Stimulated activated naive B cell treated with anti-CD40 and anti-IgM and Interleukin-4, amounts not matched to agents 10 μg/mL and 1 μg/mL and 100 μg/mL, for 72 hours (primary cell): ENCODE results near the gene PNCK.
A peak's percentile ranks its signal among the peaks of the same experiment; 100 is the strongest.
"Not testable (repeated sequence)": the region's sequence is repeated elsewhere in the genome, so short reads cannot be mapped to it uniquely, and the experiment has no call there.

Experiments used
- ATAC-seq, 2 donors: fragments of 150-1000 bp; cut with Tn5 transposase; replicated peaks; 2 replicates each; pipeline ENCODE4 v1.10.0; 2021; ENCODE audit warnings: moderate library complexity in 1 of 2
- DNase-seq: peaks from one replicate; pipeline ENCODE4 v3.0.0; 2021
- H3K27ac Mint-ChIP-seq: one replicate; pipeline ENCODE4 v1.8.0; 2022; ENCODE audit warnings: mild to moderate bottlenecking, mixed read lengths
- H3K27me3 Mint-ChIP-seq, 2 donors: one replicate each; pipeline ENCODE4 v1.8.0; 2022; ENCODE audit warnings: mixed read lengths in 2 of 2
- H3K36me3 Mint-ChIP-seq, 2 donors: one replicate each; pipeline ENCODE4 v1.8.0; 2022; ENCODE audit warnings: mixed read lengths in 2 of 2, mild to moderate bottlenecking in 1 of 2
- H3K4me1 Mint-ChIP-seq, 2 donors: one replicate each; pipeline ENCODE4 v1.8.0; 2022; ENCODE audit warnings: mixed read lengths in 2 of 2, mild to moderate bottlenecking in 1 of 2
- H3K4me3 Mint-ChIP-seq, 2 donors: one replicate each; pipeline ENCODE4 v1.8.0; 2022; ENCODE audit warnings: mild to moderate bottlenecking in 2 of 2, mixed read lengths in 2 of 2, moderate library complexity in 1 of 2
- H3K9me3 Mint-ChIP-seq, 2 donors: one replicate each; pipeline ENCODE4 v1.8.0; 2022; ENCODE audit warnings: mixed read lengths in 2 of 2, mild to moderate bottlenecking in 1 of 2

Gene PNCK

GRCh38 chrX:153685751-153686696 is 12.4 kb upstream of the PNCK start:
- no peaks in the 10 kb centered on the region for H3K36me3 Mint-ChIP-seq
- DNase-seq: no peak
- no peak overlapping the region for H3K27ac Mint-ChIP-seq
- peaks cover 2 to 11% of the 10 kb centered on the region in 2 donors for H3K4me1 Mint-ChIP-seq
- ATAC-seq: no peak
- H3K9me3 Mint-ChIP-seq: peaks cover 0 to 4% of the 10 kb centered on the region in 2 donors
- peaks cover 22 to 26% of the 10 kb centered on the region in 2 donors for H3K27me3 Mint-ChIP-seq
- H3K4me3 Mint-ChIP-seq: no peak overlapping the region

GRCh38 chrX:153685156-153685536 is 11.5 kb upstream of the PNCK start:
- H3K36me3 Mint-ChIP-seq: no peaks in the 10 kb centered on the region
- H3K4me1 Mint-ChIP-seq: peaks cover 2 to 11% of the 10 kb centered on the region in 2 donors
- no peak for ATAC-seq
- peaks cover 0 to 4% of the 10 kb centered on the region in 2 donors for H3K9me3 Mint-ChIP-seq
- H3K27me3 Mint-ChIP-seq: peaks cover 17 to 23% of the 10 kb centered on the region in 2 donors
- H3K4me3 Mint-ChIP-seq: no peak overlapping the region
- no peak for DNase-seq
- H3K27ac Mint-ChIP-seq: no peak overlapping the region

- Mint-ChIP-seq H3K4me1 (peaks cover 0 to 11% of the 10 kb centered on the region in 2 donors), H3K9me3 (peaks cover 0 to 4% of the 10 kb centered on the region in 2 donors), H3K27me3 (peaks cover 22 to 27% of the 10 kb centered on the region in 2 donors), H3K27ac (no peak overlapping the region), H3K4me3 (no peak overlapping the region), H3K36me3 (no peaks in the 10 kb centered on the region)
- DNase-seq (no peak), ATAC-seq (no peak)
Observed at GRCh38 chrX:153684467-153685155, 11.0 kb upstream of the PNCK start.

GRCh38 chrX:153683486-153683885 is 9.9 kb upstream of the PNCK start:
- not testable (repeated sequence) for H3K4me3 Mint-ChIP-seq, H3K9me3 Mint-ChIP-seq, H3K27ac Mint-ChIP-seq, DNase-seq, ATAC-seq, H3K36me3 Mint-ChIP-seq
- H3K27me3 Mint-ChIP-seq: peaks cover 25 to 27% of the 10 kb centered on the region in 2 donors
- H3K4me1 Mint-ChIP-seq: peaks cover 0 to 11% of the 10 kb centered on the region in 2 donors

- peaks cover 0 to under 1% of the 10 kb centered on the region in 2 donors for H3K4me1 Mint-ChIP-seq
Observed at GRCh38 chrX:153681175-153681574, 7.6 kb upstream of the PNCK start.

GRCh38 chrX:153674219-153674851 is 722 bp upstream of the PNCK start:
- peaks cover 30 to 36% of the 10 kb centered on the region in 2 donors for H3K27me3 Mint-ChIP-seq
- H3K4me1 Mint-ChIP-seq: peaks cover 0 to 9% of the 10 kb centered on the region in 2 donors
- H3K4me3 Mint-ChIP-seq: peak overlapping the region; percentile 1 to 3
- no peak for ATAC-seq
- no peaks in the 10 kb centered on the region for H3K9me3 Mint-ChIP-seq
- peak overlapping the region; percentile 51 for H3K27ac Mint-ChIP-seq
- peaks cover 0 to 2% of the 10 kb centered on the region in 2 donors for H3K36me3 Mint-ChIP-seq
- no peak for DNase-seq

More at GRCh38 chrX:153681175-153681574, 7.6 kb upstream of the PNCK start:
- DNase-seq: no peak
- Mint-ChIP-seq H3K36me3 (no peaks in the 10 kb centered on the region), H3K4me3 (no peak overlapping the region), H3K9me3 (peaks cover 0 to 4% of the 10 kb centered on the region in 2 donors), H3K27me3 (peaks cover 20 to 24% of the 10 kb centered on the region in 2 donors), H3K27ac (no peak overlapping the region)
- ATAC-seq: no peak

- ATAC-seq (no peak), DNase-seq (no peak)
- H3K36me3 Mint-ChIP-seq: peaks cover 0 to 2% of the 10 kb centered on the region in 2 donors
- H3K9me3 Mint-ChIP-seq: no peaks in the 10 kb centered on the region
- H3K4me1 Mint-ChIP-seq: peaks cover 4 to 9% of the 10 kb centered on the region in 2 donors
- peak overlapping the region; percentile 80 for H3K27ac Mint-ChIP-seq
- peaks cover 35 to 37% of the 10 kb centered on the region in 2 donors for H3K27me3 Mint-ChIP-seq
- H3K4me3 Mint-ChIP-seq: no peak overlapping the region
Observed at GRCh38 chrX:153672531-153673427, 834 bp downstream of the PNCK start.

GRCh38 chrX:153671589-153672530 is 1.8 kb downstream of the PNCK start:
- peaks cover 41 to 43% of the 10 kb centered on the region in 2 donors for H3K27me3 Mint-ChIP-seq
- H3K27ac Mint-ChIP-seq: no peak overlapping the region

GRCh38 chrX:153670748-153671588 is 2.6 kb downstream of the PNCK start:
- Mint-ChIP-seq H3K9me3 (no peaks in the 10 kb centered on the region), H3K4me1 (peaks cover 8 to 13% of the 10 kb centered on the region in 2 donors), H3K36me3 (peaks cover 0 to 2% of the 10 kb centered on the region in 2 donors), H3K27me3 (peaks cover 44 to 51% of the 10 kb centered on the region in 2 donors), H3K4me3 (no peak overlapping the region), H3K27ac (no peak overlapping the region)
- DNase-seq (no peak), ATAC-seq (no peak)

More at GRCh38 chrX:153671589-153672530, 1.8 kb downstream of the PNCK start:
- DNase-seq (no peak), ATAC-seq (no peak)
- Mint-ChIP-seq H3K4me1 (peaks cover 8 to 13% of the 10 kb centered on the region in 2 donors), H3K36me3 (peaks cover 0 to 2% of the 10 kb centered on the region in 2 donors), H3K4me3 (no peak overlapping the region), H3K9me3 (no peaks in the 10 kb centered on the region)

GRCh38 chrX:153669901-153670731 is 3.5 kb downstream of the PNCK start:
- Mint-ChIP-seq H3K9me3 (no peaks in the 10 kb centered on the region), H3K27ac (no peak overlapping the region), H3K4me1 (peaks cover 8 to 13% of the 10 kb centered on the region in 2 donors), H3K4me3 (no peak overlapping the region), H3K36me3 (peaks cover 0 to 2% of the 10 kb centered on the region in 2 donors), H3K27me3 (peaks cover 46 to 52% of the 10 kb centered on the region in 2 donors)
- no peak for ATAC-seq
- DNase-seq: no peak

GRCh38 chrX:153669174-153669890 is 4.3 kb downstream of the PNCK start:
- ATAC-seq (peak; percentile 57), DNase-seq (no peak)
- Mint-ChIP-seq H3K9me3 (no peaks in the 10 kb centered on the region), H3K36me3 (peaks cover 0 to 2% of the 10 kb centered on the region in 2 donors), H3K27me3 (peaks cover 38 to 45% of the 10 kb centered on the region in 2 donors), H3K27ac (no peak overlapping the region), H3K4me1 (peaks cover 8 to 11% of the 10 kb centered on the region in 2 donors), H3K4me3 (no peak overlapping the region)
